Mesenchymal stem cell (in vitro differentiated cells and primary cell): ENCODE results near the gene RNF121.

Experiments used
- DNase-seq: peaks from one replicate; pipeline ENCODE4 v3.0.0-alpha.2; 2013
- H2AFZ ChIP-seq: one replicate; pipeline ENCODE4 v1.6.1; 2013; ENCODE audit warnings: low read depth, mild to moderate bottlenecking, control low read depth, inconsistent platforms, low read length, moderate library complexity
- H2AK5ac ChIP-seq: 2 replicates; pipeline ENCODE4 v1.6.1; 2013; ENCODE audit warnings: low read length, moderate library complexity, mild to moderate bottlenecking, inconsistent platforms; ENCODE audit not compliant: severe bottlenecking
- H2BK120ac ChIP-seq: one replicate; pipeline ENCODE4 v1.6.1; 2013; ENCODE audit warnings: low read depth, mild to moderate bottlenecking, inconsistent platforms, low read length, moderate library complexity
- H2BK12ac ChIP-seq, 2 experiments: one replicate each; pipeline ENCODE4 v1.6.1; 2013; ENCODE audit warnings: inconsistent platforms in 2 of 2, low read length in 2 of 2, mild to moderate bottlenecking in 2 of 2, moderate library complexity in 2 of 2, control low read depth in 1 of 2
- H2BK15ac ChIP-seq: one replicate; pipeline ENCODE4 v1.6.1; 2013; ENCODE audit warnings: mild to moderate bottlenecking, low read depth, inconsistent platforms; ENCODE audit not compliant: poor library complexity, severe bottlenecking
- H2BK5ac ChIP-seq: 2 replicates; pipeline ENCODE4 v1.6.1; 2013; ENCODE audit warnings: low read depth, mild to moderate bottlenecking, low read length, control low read depth, inconsistent platforms; ENCODE audit not compliant: poor library complexity, severe bottlenecking
- H3K14ac ChIP-seq, 2 experiments: one replicate each; pipeline ENCODE4 v1.6.1; 2013; ENCODE audit warnings: inconsistent platforms in 2 of 2, low read length in 2 of 2, control low read depth in 1 of 2, mild to moderate bottlenecking in 1 of 2, moderate library complexity in 1 of 2
- H3K18ac ChIP-seq, 2 experiments: one replicate each; pipeline ENCODE4 v1.6.1; 2013; ENCODE audit warnings: inconsistent platforms in 2 of 2, low read length in 2 of 2, control low read depth in 1 of 2, low read depth in 1 of 2, mild to moderate bottlenecking in 1 of 2
- H3K23ac ChIP-seq, 2 experiments: one replicate each; pipeline ENCODE4 v1.6.1; 2013; ENCODE audit warnings: inconsistent platforms in 2 of 2, low read length in 2 of 2, mild to moderate bottlenecking in 2 of 2, moderate library complexity in 2 of 2, control low read depth in 1 of 2
- H3K27ac ChIP-seq: 2 replicates; pipeline ENCODE4 v1.5.1; 2013; ENCODE audit warnings: mild to moderate bottlenecking, moderate library complexity, low read length, control low read depth, inconsistent platforms; ENCODE audit not compliant: poor library complexity, severe bottlenecking
- H3K27me3 ChIP-seq, 2 experiments: 2 replicates each; pipeline versions ENCODE4 v1.6.1 to v1.7.0; 2013; ENCODE audit warnings: low read length in 2 of 2, mild to moderate bottlenecking in 2 of 2, moderate library complexity in 2 of 2, control low read depth in 1 of 2, inconsistent platforms in 1 of 2; ENCODE audit not compliant: control insufficient read depth in 1 of 2, insufficient read depth in 1 of 2
- H3K36me3 ChIP-seq, 2 experiments: 2 replicates each; pipeline versions ENCODE4 v1.6.1 to v1.7.0; 2013; ENCODE audit warnings: low read length in 2 of 2, control low read depth in 1 of 2, inconsistent platforms in 1 of 2, low read depth in 1 of 2, mild to moderate bottlenecking in 1 of 2; ENCODE audit not compliant: insufficient read depth in 2 of 2, control insufficient read depth in 1 of 2
- H3K4ac ChIP-seq, 2 experiments: one replicate each; pipeline ENCODE4 v1.6.1; 2013; ENCODE audit warnings: inconsistent platforms in 2 of 2, low read length in 2 of 2, mild to moderate bottlenecking in 2 of 2, moderate library complexity in 2 of 2, control low read depth in 1 of 2, low read depth in 1 of 2
- H3K4me1 ChIP-seq: 2 replicates; pipeline ENCODE4 v1.6.1; 2013; ENCODE audit warnings: low read depth, low read length, control low read depth; ENCODE audit not compliant: control insufficient read depth, insufficient read depth
- H3K4me2 ChIP-seq: 2 replicates; pipeline ENCODE4 v1.6.1; 2013; ENCODE audit warnings: low read length, mild to moderate bottlenecking, inconsistent platforms; ENCODE audit not compliant: poor library complexity, severe bottlenecking
- H3K4me3 ChIP-seq, 2 experiments: 2 replicates each; pipeline versions ENCODE4 v1.5.1 to v1.7.0; 2013; ENCODE audit warnings: low read length in 2 of 2, mild to moderate bottlenecking in 2 of 2, control low read depth in 1 of 2, low read depth in 1 of 2; ENCODE audit not compliant: insufficient read depth in 1 of 2
- H3K79me1 ChIP-seq: replicated peaks from 2 replicates; pipeline ENCODE4 v1.6.1; 2013; ENCODE audit warnings: mild to moderate bottlenecking, control low read depth, low read length, inconsistent platforms; ENCODE audit not compliant: poor library complexity, severe bottlenecking
- H3K9ac ChIP-seq: 2 replicates; pipeline ENCODE4 v1.7.0; 2013; ENCODE audit warnings: mild to moderate bottlenecking, low read length, moderate library complexity
- H3K9me3 ChIP-seq: 2 replicates; pipeline ENCODE4 v1.7.0; 2013; ENCODE audit warnings: mild to moderate bottlenecking, low read length; ENCODE audit not compliant: control insufficient read depth
- H4K8ac ChIP-seq: one replicate; pipeline ENCODE4 v1.6.1; 2013; ENCODE audit warnings: inconsistent platforms, mild to moderate bottlenecking, low read length, moderate library complexity
- H4K91ac ChIP-seq: one replicate; pipeline ENCODE4 v1.6.1; 2013; ENCODE audit warnings: mild to moderate bottlenecking, low read length, inconsistent platforms
- WGBS: methylation state at CpG from one replicate; pipeline ENCODE4 v1.1.7; 2013; ENCODE audit warnings: mixed read lengths; 5-methylcytosine and 5-hydroxymethylcytosine counted together

RNF121 gene

DNA sequence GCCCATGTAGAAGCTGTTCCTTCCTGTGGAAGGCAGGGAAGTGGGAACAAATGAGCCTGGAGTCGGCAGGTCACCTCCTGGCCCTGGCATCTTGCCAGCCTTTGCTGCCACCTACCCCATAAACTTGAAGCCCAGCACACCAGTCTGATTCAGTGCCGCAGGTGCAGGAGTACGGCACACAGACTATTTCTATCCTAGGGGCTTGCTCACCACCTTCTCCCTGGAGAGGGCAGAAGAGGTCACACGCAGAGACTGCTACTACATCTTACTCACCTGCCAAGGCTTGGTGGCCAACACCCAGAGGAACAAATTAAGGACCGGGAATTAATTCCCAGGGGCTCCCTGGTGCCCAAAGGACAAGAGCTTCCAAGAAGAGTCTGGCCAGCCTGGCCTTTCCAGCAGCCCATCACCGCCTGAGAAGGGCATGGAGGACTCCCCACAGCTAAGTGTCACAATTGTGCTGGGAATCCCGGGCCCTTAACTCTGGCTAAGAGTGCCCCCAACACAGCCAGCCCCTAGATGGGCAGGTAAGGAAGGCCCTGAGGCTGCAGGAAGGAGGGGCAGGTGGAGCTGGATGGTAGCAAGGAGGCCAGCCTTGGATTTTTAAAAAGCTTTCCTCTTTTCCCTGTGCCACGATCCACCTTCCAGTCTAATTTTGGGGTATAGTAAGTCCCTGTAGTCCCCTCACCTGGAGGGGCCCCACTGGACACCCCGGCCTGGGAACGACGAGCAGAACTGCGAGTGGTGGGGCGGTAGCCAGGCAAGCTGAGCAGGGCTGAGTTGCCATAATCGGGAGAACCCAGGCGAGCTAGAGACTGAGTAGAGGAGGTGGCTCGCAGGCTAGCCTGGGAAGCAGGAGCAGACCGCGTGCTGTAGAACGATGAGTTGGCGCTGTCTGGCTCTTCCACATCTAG lies 76.8 kb downstream of the RNF121 start:
- Histone ChIP-seq H3K18ac (no peak overlapping the region), H3K9me3 (no peaks in the 10 kb centered on the region), H4K8ac (no peak overlapping the region), H2BK120ac (no peak overlapping the region), H3K4me3 (no peak overlapping the region), H2BK5ac (no peak overlapping the region), H3K9ac (no peak overlapping the region), H3K27me3 (no peaks in the 10 kb centered on the region), H2BK15ac (no peak overlapping the region), H3K27ac (no peak overlapping the region), H3K4ac (no peak overlapping the region), H2AFZ (no peak overlapping the region), H2AK5ac (no peak overlapping the region), H4K91ac (peak overlapping the region; percentile 53), H3K14ac (no peak overlapping the region), H3K36me3 (peaks cover 93 to 97% of the 10 kb centered on the region in 2 experiments), H3K23ac (no peak overlapping the region), H3K4me2 (no peak overlapping the region), H3K79me1 (peaks cover 26% of the 10 kb centered on the region), H3K4me1 (peaks cover 17% of the 10 kb centered on the region), H2BK12ac (no peak overlapping the region)
- 96% methylated on average over 20 of the region's 20 CpGs for WGBS
- DNase-seq: no peak

DNA sequence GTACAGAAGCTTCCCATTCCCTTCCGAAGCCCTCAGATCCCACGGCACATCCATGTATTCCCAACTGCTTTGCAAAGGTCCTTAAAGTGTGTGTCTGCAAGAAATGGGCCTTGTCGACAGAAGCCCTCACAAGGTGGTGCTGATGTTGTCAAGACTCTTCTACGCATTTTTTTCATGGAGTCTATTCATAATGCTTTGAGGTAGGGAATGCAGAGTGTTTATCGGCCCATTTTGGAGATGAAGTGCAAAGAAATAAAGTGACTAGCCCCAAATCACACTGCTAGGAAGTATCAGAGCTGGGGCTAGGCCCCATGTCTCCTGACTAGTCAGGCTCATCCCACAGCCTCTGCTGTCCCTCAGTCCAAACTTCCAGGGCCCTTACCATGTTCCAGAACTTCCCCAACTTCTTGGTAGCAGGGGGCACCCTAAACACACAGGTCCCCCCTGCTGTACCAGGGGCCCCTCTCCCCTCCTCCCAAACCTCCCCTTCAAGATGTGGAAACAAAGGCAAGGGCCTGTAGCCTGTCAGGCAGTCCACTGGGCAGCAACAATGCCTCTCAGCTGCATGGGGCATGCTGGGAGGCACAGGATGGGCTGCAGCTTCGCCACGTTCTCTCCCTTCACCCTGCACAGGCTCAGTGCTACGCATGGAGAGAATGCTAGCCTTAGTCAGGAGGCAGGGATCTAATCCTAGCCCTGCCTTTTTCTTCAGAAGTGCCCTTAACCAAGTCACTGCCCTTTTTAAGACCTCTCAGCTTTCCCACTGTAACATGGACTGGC lies 77.7 kb downstream of the RNF121 start:
- no peak overlapping the region for H2AK5ac ChIP-seq
- H3K27me3 ChIP-seq: no peaks in the 10 kb centered on the region
- H3K4ac ChIP-seq: no peak overlapping the region
- no peak overlapping the region for H3K4me3 ChIP-seq
- no peak overlapping the region for H2BK5ac ChIP-seq
- WGBS: 91% methylated on average over 8 of the region's 8 CpGs
- no peak overlapping the region for H2AFZ ChIP-seq
- no peak overlapping the region for H2BK15ac ChIP-seq
- no peak overlapping the region for H3K9ac ChIP-seq
- H3K18ac ChIP-seq: no peak overlapping the region
- no peak overlapping the region for H2BK12ac ChIP-seq
- peaks cover 31% of the 10 kb centered on the region for H3K79me1 ChIP-seq
- no peak for DNase-seq
- H3K36me3 ChIP-seq: peaks cover 92 to 98% of the 10 kb centered on the region in 2 experiments
- no peak overlapping the region for H2BK120ac ChIP-seq
- H3K14ac ChIP-seq: no peak overlapping the region
- H3K4me2 ChIP-seq: no peak overlapping the region
- H4K8ac ChIP-seq: no peak overlapping the region
- no peak overlapping the region for H4K91ac ChIP-seq
- no peak overlapping the region for H3K23ac ChIP-seq
- no peaks in the 10 kb centered on the region for H3K9me3 ChIP-seq
- peaks cover 19% of the 10 kb centered on the region for H3K4me1 ChIP-seq
- H3K27ac ChIP-seq: no peak overlapping the region

DNA sequence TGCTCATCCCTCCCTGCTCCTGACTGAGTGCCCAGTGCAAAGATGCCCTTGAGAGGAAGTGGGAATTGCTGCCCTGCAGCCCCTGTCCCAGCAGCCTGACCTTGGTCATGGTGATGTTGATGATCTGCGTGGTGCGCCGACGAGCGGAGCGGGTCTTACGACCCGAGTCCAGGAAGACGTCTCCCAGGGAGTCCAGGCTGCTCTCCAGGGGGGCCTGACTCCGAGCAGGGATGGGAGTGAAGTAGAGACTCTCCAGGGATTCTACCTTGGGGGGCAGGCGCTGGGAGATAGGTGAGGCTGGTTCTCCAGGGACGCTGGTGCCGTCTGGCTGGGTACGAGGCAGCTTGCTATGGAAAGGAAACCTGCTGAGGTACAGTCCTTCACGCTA lies 78.2 kb downstream of the RNF121 start:
- Histone ChIP-seq H3K14ac (no peak overlapping the region), H2AFZ (no peak overlapping the region), H2AK5ac (no peak overlapping the region), H2BK120ac (no peak overlapping the region), H3K27me3 (no peaks in the 10 kb centered on the region), H2BK5ac (no peak overlapping the region), H3K9ac (no peak overlapping the region), H4K91ac (no peak overlapping the region), H3K18ac (no peak overlapping the region), H3K4ac (no peak overlapping the region), H2BK12ac (no peak overlapping the region), H2BK15ac (no peak overlapping the region), H3K4me2 (no peak overlapping the region), H3K4me3 (no peak overlapping the region), H3K27ac (no peak overlapping the region), H3K36me3 (peaks cover 92 to 98% of the 10 kb centered on the region in 2 experiments), H3K9me3 (no peaks in the 10 kb centered on the region), H3K79me1 (peaks cover 33% of the 10 kb centered on the region), H3K4me1 (peaks cover 19% of the 10 kb centered on the region), H3K23ac (no peak overlapping the region), H4K8ac (no peak overlapping the region)
- DNase-seq: no peak
- WGBS: 96% methylated on average over 15 of the region's 15 CpGs

DNA sequence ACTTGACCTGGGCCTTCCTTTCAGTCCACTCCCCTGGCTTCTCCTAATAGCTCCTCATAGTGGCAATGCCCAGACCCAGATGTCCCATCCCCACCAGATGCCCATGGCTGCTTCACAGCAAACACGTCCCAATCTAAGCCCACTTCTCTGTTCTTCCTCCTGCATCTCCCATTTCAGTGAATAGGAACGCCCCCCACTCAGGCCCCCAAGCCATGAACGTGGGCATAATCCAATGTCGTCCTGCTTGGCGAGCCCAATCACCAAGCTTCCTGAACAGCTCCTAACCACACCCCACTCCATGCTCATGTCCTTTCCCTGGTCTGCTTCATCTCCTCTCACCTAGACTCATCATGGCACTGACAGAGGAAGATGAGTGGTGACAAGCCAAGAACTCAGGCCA lies 78.7 kb downstream of the RNF121 start:
- Histone ChIP-seq H2BK12ac (no peak overlapping the region), H3K4ac (no peak overlapping the region), H3K4me1 (peaks cover 23% of the 10 kb centered on the region), H3K4me2 (no peak overlapping the region), H2BK15ac (no peak overlapping the region), H2AFZ (no peak overlapping the region), H2BK5ac (no peak overlapping the region), H3K27me3 (no peaks in the 10 kb centered on the region), H3K79me1 (peaks cover 33% of the 10 kb centered on the region), H3K4me3 (no peak overlapping the region), H3K9ac (no peak overlapping the region), H3K14ac (no peak overlapping the region), H3K36me3 (peaks cover 94 to 98% of the 10 kb centered on the region in 2 experiments), H2AK5ac (no peak overlapping the region), H4K8ac (no peak overlapping the region), H3K27ac (no peak overlapping the region), H3K23ac (no peak overlapping the region), H2BK120ac (no peak overlapping the region), H3K18ac (no peak overlapping the region), H3K9me3 (no peaks in the 10 kb centered on the region), H4K91ac (no peak overlapping the region)
- 95% methylated on average over 5 of the region's 5 CpGs for WGBS
- no peak for DNase-seq
